Thoracic aorta (tissue), 2 donors: ENCODE data around the gene KIF2B. TPM values are rescaled to one million over a fixed set of nuclear protein-coding genes. Genes with fewer than 3 reads are reported as not detected.
"Not testable (repeated sequence)": the region's sequence is repeated elsewhere in the genome, so short reads cannot be mapped to it uniquely, and the experiment has no call there.

Experiments
- ATAC-seq: fragments of 150-250 bp; one replicate; pipeline ENCODE4 v1.8.0; 2017; ENCODE audit warnings: low read depth; ENCODE audit not compliant: insufficient number of reproducible peaks, low FRiP score
- DNase-seq: peaks from one replicate; pipeline ENCODE4 v3.0.0-alpha.2; 2020; ENCODE audit warnings: low spot score
- H3K27ac ChIP-seq, 2 donors: fragments of 200-600 bp; sonication (generic); 1 replicate in 1 of 2; 2 replicates in 1 of 2; pipeline ENCODE4 v1.5.1; 2016; ENCODE audit warnings: mild to moderate bottlenecking in 2 of 2, moderate library complexity in 2 of 2
- H3K27me3 ChIP-seq: fragments of 200-600 bp; sonication (generic); replicated peaks from 2 replicates; pipeline ENCODE4 v1.6.0; 2016; ENCODE audit warnings: mild to moderate bottlenecking; ENCODE audit not compliant: insufficient read depth
- H3K36me3 ChIP-seq: fragments of 200-600 bp; sonication (generic); one replicate; pipeline ENCODE4 v1.5.1; 2016
- H3K4me1 ChIP-seq, 2 donors: fragments of 200-600 bp; sonication (generic); 1 replicate in 1 of 2; 2 replicates in 1 of 2; pipeline versions ENCODE4 v1.5.1 to v1.6.0; 2016; ENCODE audit warnings: low read depth in 2 of 2, mild to moderate bottlenecking in 1 of 2; ENCODE audit not compliant: control insufficient read depth in 1 of 2
- H3K4me3 ChIP-seq: fragments of 200-600 bp; sonication (generic); 2 replicates; pipeline ENCODE4 v1.5.1; 2016; ENCODE audit warnings: mild to moderate bottlenecking
- H3K9me3 ChIP-seq: fragments of 200-600 bp; sonication (generic); 2 replicates; pipeline ENCODE4 v1.5.1; 2016
- CTCF ChIP-seq: fragments of 200-600 bp; sonication (generic); IDR thresholded peaks from one replicate; pipeline ENCODE4 v1.5.1; 2019; ENCODE audit warnings: antibody characterized with exemption
- total RNA-seq, 2 donors: library from RNA; depleted of rRNA; stranded (reverse); fragments of >200 nt; gene quantifications; one replicate each; pipeline versions ENCODE4 v1.1.0 to v1.2.3, GENCODE V29; 2016

KIF2B gene
- total RNA-seq, 2 donors from 2014 or later = not detected

GRCh38 chr17:53837131-53837530 is 14.4 kb downstream of the KIF2B start:
- H3K4me1 ChIP-seq = no peaks in the 10 kb centered on the region
- no peak for DNase-seq
- no peaks in the 10 kb centered on the region for H3K9me3 ChIP-seq
- TF ChIP-seq CTCF = no peak
- H3K4me3 ChIP-seq = no peak overlapping the region
- no peaks in the 10 kb centered on the region for H3K27me3 ChIP-seq
- no peaks in the 10 kb centered on the region for H3K36me3 ChIP-seq
- no peak for ATAC-seq
- H3K27ac ChIP-seq = no peak overlapping the region

- ATAC-seq (no peak), DNase-seq (no peak)
- Histone ChIP-seq H3K27me3 (no peaks in the 10 kb centered on the region), H3K27ac (no peak overlapping the region), H3K9me3 (no peaks in the 10 kb centered on the region), H3K4me3 (no peak overlapping the region), H3K36me3 (no peaks in the 10 kb centered on the region), H3K4me1 (no peaks in the 10 kb centered on the region)
- TF ChIP-seq CTCF = no peak
Observed at GRCh38 chr17:53844491-53845107, 21.9 kb downstream of the KIF2B start.

- not testable (repeated sequence) for H3K36me3 ChIP-seq, H3K27me3 ChIP-seq, H3K4me3 ChIP-seq, H3K27ac ChIP-seq, H3K4me1 ChIP-seq, ATAC-seq, H3K9me3 ChIP-seq, DNase-seq
Observed at GRCh38 chr17:53871128-53871527, 48.4 kb downstream of the KIF2B start.
